ENCODE data around the gene ZMYM5. TPM values are rescaled to one million over a fixed set of nuclear protein-coding genes. Genes with fewer than 3 reads are reported as not detected.
"Not testable (repeated sequence)": the region's sequence is repeated elsewhere in the genome, so short reads cannot be mapped to it uniquely, and the experiment has no call there.

The ZMYM5 gene
- total RNA-seq, 4 donors from 2014 or later = 7.4 to 16.2 (median 10.0) TPM

DNA sequence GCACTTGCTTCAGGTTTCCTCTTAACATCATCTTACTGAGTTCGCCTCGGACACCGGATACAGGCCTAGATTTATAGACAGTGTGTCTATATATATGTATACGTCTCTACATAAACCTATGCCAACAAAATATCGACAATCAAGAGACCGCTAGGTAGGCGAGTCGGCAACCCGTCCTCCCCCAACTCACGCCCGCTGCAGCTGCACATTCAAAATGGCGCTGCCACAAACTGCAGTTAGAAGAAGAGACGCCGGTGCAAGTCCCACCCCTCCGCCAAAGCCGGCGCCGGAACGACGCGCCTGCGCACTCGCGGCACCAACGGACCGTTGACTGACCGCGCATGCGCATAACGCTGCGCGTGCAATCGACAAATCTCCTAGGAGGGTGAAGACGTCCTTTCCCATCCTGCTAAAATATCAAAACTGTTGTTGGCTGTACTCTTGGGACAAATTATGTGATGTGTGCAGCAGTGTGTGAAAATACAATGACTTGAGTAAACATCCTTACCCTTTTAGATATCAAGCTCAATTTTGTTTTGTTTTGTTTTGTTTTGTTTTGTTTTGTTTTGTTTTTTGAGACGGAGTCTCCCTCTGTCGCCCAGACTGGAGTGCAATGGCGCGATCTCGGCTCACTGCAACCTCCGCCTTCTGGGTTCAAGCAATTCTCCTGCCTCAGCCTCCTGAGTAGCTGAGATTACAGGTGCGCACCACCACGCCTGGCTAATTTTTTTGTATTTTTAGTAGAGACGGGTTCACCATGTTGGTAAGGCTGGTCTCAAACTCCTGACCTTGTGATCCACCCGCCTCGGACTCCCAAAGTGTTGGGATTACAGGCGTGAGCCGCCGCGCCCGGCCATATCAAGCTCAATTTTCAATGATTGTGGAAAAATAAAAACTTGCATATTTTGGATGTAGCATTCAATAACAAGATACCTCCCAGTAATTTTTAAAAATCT lies 80.4 kb downstream of the ZMYM5 start, which contains the start of gene PSPC1:
Gene PSPC1, minus strand, starts transcription at position 219 of the 956 bp plus-strand sequence. Its CDS starts 188 bp downstream, at position 31.
- not testable (repeated sequence) for H3K27me3 ChIP-seq, H3K36me3 ChIP-seq, H3K9me3 ChIP-seq
- intact Hi-C loops (cut with DNase I) = loop anchor here (5.0 kb wide), 1 partner anchor 79 kb away; the partner anchor contains the start of gene ZMYM5
- 23 to 33% methylated on average over 30 to 44 of the region's 50 CpGs for WGBS, 2 donors
- Histone ChIP-seq H3K4me1 (peaks cover 0 to 17% (median 6%) of the 10 kb centered on the region in 3 donors), H3K4me3 (peak within 1 kb of the TSS; percentile 78 to 98 (median 88)), H3K27ac (peak within 1 kb of the TSS; percentile 91 to 97 (median 95))
- TF ChIP-seq CTCF (IDR thresholded peaks at IDR 0.05) (peak in 2 of 6 experiments; percentile 3 to 11), POLR2A (IDR thresholded peaks at IDR 0.05) (peak in 3 of 4 donors; percentile 90 to 93 (median 92))
- DNase-seq = peak; percentile 63

DNA sequence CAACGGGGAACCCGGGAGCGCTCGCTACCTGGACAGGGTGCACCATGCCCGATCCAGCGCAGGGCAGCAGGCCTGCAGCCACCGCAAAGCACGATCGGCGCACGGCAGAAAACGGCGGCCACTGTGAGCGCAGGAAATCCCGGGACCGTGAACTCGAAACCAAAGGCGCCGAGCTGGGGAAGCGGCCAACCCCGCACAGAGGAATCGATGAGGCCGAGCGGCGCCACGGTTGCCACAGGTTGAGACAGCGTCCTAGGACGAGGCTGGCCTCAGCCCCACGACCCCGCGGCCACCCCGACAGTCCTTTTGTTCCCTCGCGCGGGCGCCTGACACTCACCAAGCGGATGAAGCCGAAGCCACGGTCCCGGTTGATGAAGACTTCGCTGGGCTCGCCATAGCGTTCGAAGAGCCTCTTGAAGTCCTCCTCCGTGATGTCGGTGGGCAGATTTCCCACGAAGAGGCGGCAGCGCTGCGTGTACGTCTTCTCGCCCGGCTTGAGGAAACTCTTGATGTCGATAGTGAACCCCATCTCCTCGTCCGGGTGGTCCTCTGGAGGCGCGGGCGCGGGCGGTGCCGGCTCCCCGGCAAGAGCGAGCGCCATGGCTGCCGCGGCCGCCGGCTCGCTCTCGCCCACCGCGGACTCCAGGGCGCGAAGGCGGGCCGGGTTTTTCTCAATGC lies 81.3 kb downstream of the ZMYM5 start:
- intact Hi-C loops (cut with DNase I) = loop anchor here (5.0 kb wide), 1 partner anchor 80 kb away; the partner anchor contains the start of gene ZMYM5
- H3K27ac ChIP-seq = peak overlapping the region; percentile 91 to 97 (median 95)
- peaks cover 0 to 17% (median 6%) of the 10 kb centered on the region in 3 donors for H3K4me1 ChIP-seq
- H3K9me3 ChIP-seq = no peaks in the 10 kb centered on the region
- WGBS, 2 donors = 0% methylated on average over 24 of the region's 77 CpGs; no CpG with 5 or more reads in 1 of the 2 donors
- H3K4me3 ChIP-seq = peak overlapping the region; percentile 78 to 98 (median 88)
- H3K36me3 ChIP-seq = no peaks in the 10 kb centered on the region
- TF ChIP-seq CTCF (IDR thresholded peaks at IDR 0.05) (no peak), POLR2A (IDR thresholded peaks at IDR 0.05) (no peak)
- DNase-seq = no peak
- H3K27me3 ChIP-seq = no peaks in the 10 kb centered on the region

GRCh38 chr13:19781526-19781925 lies 81.9 kb downstream of the ZMYM5 start:
- no peak for TF ChIP-seq CTCF (IDR thresholded peaks at IDR 0.05)
- H3K27ac ChIP-seq = peak overlapping the region; percentile 91 to 97 (median 95)
- peak overlapping the region; percentile 78 to 98 (median 88) for H3K4me3 ChIP-seq
- no peaks in the 10 kb centered on the region for H3K36me3 ChIP-seq
- peaks cover 0 to 18% (median 6%) of the 10 kb centered on the region in 3 donors for H3K4me1 ChIP-seq
- no peaks in the 10 kb centered on the region for H3K9me3 ChIP-seq
- no peaks in the 10 kb centered on the region for H3K27me3 ChIP-seq
- WGBS, 2 donors = 10 to 11% methylated on average over 9 of the region's 9 CpGs
- no peak for DNase-seq
- intact Hi-C loops (cut with DNase I) = loop anchor here (5.0 kb wide), 1 partner anchor 81 kb away; the partner anchor contains the start of gene ZMYM5

- Histone ChIP-seq H3K4me3 (peak overlapping the region in 3 of 4 donors; percentile 78 to 98 (median 84)), H3K27ac (peak overlapping the region in 1 of 4 donors; percentile 91), H3K4me1 (peaks cover 0 to 25% (median 6%) of the 10 kb centered on the region in 3 donors)
- not testable (repeated sequence) for DNase-seq, H3K9me3 ChIP-seq, H3K27me3 ChIP-seq, H3K36me3 ChIP-seq
- intact Hi-C loops (cut with DNase I) = loop anchor here (5.0 kb wide), 1 partner anchor 81 kb away; the partner anchor contains the start of gene ZMYM5
- 81 to 93% methylated on average over 16 to 21 of the region's 22 CpGs for whole genome bisulfite sequencing, 2 donors
Observed at GRCh38 chr13:19780753-19781418, 82.6 kb downstream of the ZMYM5 start.

Other genes with a start within 250 kb of the ZMYM5 start
- 10 to 100 TPM; 11.1 to 26.7 (median 21.4) TPM for gene MPHOSPH8, start 230.0 kb downstream of the ZMYM5 start, total RNA-seq
- 10 to 100 TPM; 35.7 to 73.4 (median 45.6) TPM for gene PSPC1, start 80.7 kb downstream of the ZMYM5 start, total RNA-seq
- gene ZMYM2, start 95.1 kb upstream of the ZMYM5 start, total RNA-seq = 10 to 100 TPM; 36.4 to 76.5 (median 46.9) TPM

All from esophagus squamous epithelium (tissue), 5 donors.